ENCODE results near the gene GRN. TPM values are rescaled to one million over a fixed set of nuclear protein-coding genes. Genes with fewer than 3 reads are reported as not detected.
"Not testable (repeated sequence)": the region's sequence is repeated elsewhere in the genome, so short reads cannot be mapped to it uniquely, and the experiment has no call there.

The GRN gene
- total RNA-seq, 1 donor, result 294 TPM

DNA sequence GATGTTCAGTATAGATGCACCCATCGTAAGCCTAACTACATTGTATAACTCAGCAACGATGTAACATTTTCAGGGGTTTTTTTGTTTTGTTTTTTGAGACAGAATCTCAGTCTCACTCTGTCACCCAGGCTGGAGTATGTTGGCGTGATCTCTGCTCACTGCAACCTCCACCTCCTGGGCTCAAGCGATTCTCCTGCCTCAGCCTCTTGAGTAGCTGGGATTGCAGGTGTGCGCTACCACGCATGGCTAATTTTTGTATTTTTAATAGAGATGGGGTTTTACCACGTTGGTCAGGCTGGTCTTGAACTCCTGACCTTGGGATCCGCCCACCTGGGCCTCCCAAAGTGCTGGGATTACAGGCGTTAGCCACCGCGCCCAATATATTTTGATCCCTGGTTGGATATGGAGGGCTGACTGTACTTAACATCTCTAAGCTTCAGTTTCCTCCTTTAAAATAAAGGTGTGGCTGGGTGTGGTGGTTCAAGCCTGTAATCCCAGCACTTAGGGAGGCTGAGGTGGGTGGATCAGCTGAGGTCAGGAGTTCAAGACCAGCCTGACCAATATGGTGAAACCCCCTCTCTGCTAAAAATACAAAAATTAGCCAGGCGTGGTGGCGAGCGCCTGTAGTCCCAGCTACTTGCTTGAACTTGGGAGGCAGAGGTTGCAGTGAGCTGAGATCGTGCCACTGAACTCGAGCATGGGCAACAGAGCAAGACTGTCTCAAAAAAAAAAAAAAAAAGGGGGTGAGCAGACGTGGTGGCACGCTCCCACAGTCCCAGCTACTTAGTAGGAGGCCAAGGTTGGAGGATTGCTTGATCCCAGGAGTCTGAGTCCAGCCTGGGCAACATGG is 2.3 kb downstream of the GRN start:
- H3K4me3 ChIP-seq (ENCODE audit: low read length); H3K27me3 ChIP-seq (ENCODE audit: insufficient read depth, low read length); H3K9me3 ChIP-seq (ENCODE audit: low read depth, low read length): not testable (repeated sequence)
- peaks cover 63% of the 10 kb centered on the region for H3K4me1 ChIP-seq (ENCODE audit: insufficient read depth, low read length)

GRCh38 chr17:44348234-44348987 is 3.3 kb downstream of the GRN start:
- H3K4me1 ChIP-seq (ENCODE audit: insufficient read depth, low read length), result peaks cover 68% of the 10 kb centered on the region
- H3K9me3 ChIP-seq (ENCODE audit: low read depth, low read length), result no peaks in the 10 kb centered on the region
- no peaks in the 10 kb centered on the region for H3K27me3 ChIP-seq (ENCODE audit: insufficient read depth, low read length)
- H3K4me3 ChIP-seq (ENCODE audit: low read length), result no peak overlapping the region

DNA sequence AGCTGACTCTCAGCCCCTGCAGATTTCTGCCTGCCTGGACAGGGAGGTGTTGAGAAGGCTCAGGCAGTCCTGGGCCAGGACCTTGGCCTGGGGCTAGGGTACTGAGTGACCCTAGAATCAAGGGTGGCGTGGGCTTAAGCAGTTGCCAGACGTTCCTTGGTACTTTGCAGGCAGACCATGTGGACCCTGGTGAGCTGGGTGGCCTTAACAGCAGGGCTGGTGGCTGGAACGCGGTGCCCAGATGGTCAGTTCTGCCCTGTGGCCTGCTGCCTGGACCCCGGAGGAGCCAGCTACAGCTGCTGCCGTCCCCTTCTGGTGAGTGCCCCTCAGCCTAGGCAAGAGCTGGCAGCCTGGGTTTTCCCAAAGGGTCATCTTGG is 3.9 kb downstream of the GRN start:
- H3K4me3 ChIP-seq (ENCODE audit: low read length), result no peak overlapping the region
- H3K9me3 ChIP-seq (ENCODE audit: low read depth, low read length), result no peaks in the 10 kb centered on the region
- H3K4me1 ChIP-seq (ENCODE audit: insufficient read depth, low read length), result peaks cover 69% of the 10 kb centered on the region
- H3K27me3 ChIP-seq (ENCODE audit: insufficient read depth, low read length), result no peaks in the 10 kb centered on the region

DNA sequence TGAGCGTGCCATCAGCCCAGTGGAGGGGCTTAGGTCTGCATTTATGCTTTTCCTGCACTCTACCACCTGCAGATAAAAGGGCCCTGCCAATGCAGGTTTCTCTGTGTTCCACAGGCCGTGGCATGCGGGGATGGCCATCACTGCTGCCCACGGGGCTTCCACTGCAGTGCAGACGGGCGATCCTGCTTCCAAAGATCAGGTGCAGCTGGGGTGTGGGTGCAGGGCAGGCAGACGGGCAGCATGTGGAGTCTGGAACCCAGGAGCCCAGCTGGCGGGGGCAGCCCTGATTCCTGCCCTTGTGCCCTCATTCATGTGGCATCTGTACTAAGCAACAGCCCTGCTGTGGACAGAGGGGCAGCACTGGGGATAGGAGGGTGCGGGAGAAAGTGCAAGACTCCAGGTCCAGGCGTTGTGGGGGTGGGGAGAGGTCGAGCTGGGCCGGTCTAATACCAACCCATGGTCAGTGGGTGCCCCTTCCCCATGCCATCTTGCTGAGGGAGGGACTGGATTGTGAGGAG is 4.5 kb downstream of the GRN start:
- no peak overlapping the region for H3K4me3 ChIP-seq (ENCODE audit: low read length)
- no peaks in the 10 kb centered on the region for H3K27me3 ChIP-seq (ENCODE audit: insufficient read depth, low read length)
- no peaks in the 10 kb centered on the region for H3K9me3 ChIP-seq (ENCODE audit: low read depth, low read length)
- peaks cover 63% of the 10 kb centered on the region for H3K4me1 ChIP-seq (ENCODE audit: insufficient read depth, low read length)

- H3K9me3 ChIP-seq (ENCODE audit: low read depth, low read length), result no peaks in the 10 kb centered on the region
- peaks cover 55% of the 10 kb centered on the region for H3K4me1 ChIP-seq (ENCODE audit: insufficient read depth, low read length)
- no peaks in the 10 kb centered on the region for H3K27me3 ChIP-seq (ENCODE audit: insufficient read depth, low read length)
- H3K4me3 ChIP-seq (ENCODE audit: low read length), result no peak overlapping the region
Measured at GRCh38 chr17:44350733-44351226, 5.7 kb downstream of the GRN start.

DNA sequence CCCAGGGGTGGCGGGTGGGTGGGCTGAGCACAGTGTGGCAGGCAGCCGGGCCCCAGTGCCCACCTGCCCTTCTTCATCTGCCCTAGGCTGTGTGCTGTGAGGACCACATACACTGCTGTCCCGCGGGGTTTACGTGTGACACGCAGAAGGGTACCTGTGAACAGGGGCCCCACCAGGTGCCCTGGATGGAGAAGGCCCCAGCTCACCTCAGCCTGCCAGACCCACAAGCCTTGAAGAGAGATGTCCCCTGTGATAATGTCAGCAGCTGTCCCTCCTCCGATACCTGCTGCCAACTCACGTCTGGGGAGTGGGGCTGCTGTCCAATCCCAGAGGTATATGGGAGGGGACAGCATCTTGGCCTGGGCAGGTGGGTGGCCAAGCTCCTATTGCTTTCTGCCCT is 6.4 kb downstream of the GRN start:
- Histone ChIP-seq H3K9me3 (ENCODE audit: low read depth, low read length) (no peaks in the 10 kb centered on the region), H3K4me1 (ENCODE audit: insufficient read depth, low read length) (peaks cover 48% of the 10 kb centered on the region), H3K27me3 (ENCODE audit: insufficient read depth, low read length) (no peaks in the 10 kb centered on the region), H3K4me3 (ENCODE audit: low read length) (no peak overlapping the region)

- Histone ChIP-seq H3K27me3 (ENCODE audit: insufficient read depth, low read length) (no peaks in the 10 kb centered on the region), H3K4me3 (ENCODE audit: low read length) (no peak overlapping the region), H3K9me3 (ENCODE audit: low read depth, low read length) (no peaks in the 10 kb centered on the region), H3K4me1 (ENCODE audit: insufficient read depth, low read length) (peaks cover 41% of the 10 kb centered on the region)
Measured at GRCh38 chr17:44351961-44352827, 7.1 kb downstream of the GRN start.

DNA sequence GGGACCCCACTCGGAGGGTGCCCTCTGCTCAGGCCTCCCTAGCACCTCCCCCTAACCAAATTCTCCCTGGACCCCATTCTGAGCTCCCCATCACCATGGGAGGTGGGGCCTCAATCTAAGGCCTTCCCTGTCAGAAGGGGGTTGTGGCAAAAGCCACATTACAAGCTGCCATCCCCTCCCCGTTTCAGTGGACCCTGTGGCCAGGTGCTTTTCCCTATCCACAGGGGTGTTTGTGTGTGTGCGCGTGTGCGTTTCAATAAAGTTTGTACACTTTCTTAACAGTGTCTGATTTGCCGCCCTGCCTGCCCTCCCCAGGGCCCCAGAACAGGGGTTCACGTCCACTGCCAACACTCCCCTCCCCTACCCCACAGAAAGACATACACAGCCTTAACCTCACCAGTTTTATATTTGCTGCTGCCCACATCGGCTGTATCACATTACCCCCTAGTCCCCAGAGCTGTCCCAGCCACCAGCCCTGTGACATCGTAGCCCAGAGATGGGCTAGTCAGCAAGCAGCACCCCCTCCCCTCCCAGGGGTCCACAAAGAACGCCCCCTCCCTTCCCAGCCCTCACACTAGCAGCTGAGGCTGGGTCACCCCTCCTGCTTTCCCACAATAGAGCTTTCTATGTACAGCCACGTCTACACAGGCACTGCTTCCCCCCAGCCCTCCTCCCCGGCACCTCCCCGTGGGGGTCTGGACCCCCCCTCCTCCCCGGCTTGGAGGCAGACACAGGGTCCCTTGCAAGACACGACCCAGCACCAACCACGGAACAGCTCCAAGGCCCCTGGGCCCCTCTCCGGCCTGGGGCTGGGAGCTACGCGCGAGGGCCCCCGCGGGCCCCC is 7.9 kb downstream of the GRN start:
- Histone ChIP-seq H3K9me3 (ENCODE audit: low read depth, low read length) (no peaks in the 10 kb centered on the region), H3K4me1 (ENCODE audit: insufficient read depth, low read length) (peaks cover 32% of the 10 kb centered on the region), H3K27me3 (ENCODE audit: insufficient read depth, low read length) (no peaks in the 10 kb centered on the region), H3K4me3 (ENCODE audit: low read length) (peak overlapping the region; percentile 22)

DNA sequence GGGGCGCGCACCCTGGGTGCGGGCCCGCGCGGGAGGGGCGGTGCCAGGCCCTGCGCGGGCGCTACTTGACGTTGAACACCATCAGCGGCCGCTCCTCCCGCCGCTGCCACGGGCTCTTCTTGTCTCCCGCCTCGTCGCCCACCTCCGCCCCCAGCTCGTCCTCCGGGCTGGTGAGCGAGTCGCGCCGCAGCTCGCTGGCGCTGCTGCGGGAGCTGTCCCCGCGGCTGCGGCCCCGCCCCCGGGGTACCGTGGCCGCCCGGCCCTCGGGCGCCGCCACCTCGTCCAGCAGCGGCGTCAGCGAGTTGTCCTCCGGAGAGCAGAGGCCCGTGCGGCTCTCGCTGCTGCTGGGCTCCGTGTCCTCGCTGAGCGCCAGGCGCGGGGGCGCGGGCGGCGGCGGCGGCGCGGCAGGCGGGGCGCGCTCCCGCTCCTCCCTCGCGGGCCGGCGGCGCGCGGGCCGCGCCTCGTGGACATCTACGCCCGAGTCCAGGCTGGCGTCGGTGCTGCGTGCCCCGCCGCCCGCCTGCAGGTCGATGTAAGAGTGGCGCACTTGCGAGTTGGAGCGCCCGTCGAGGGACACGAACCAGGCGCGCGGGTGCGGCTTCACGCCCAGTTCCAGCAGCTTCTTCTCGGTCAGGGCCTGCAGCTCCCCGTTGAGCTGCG is 8.7 kb downstream of the GRN start:
- peak overlapping the region; percentile 22 for H3K4me3 ChIP-seq (ENCODE audit: low read length)
- peaks cover 24% of the 10 kb centered on the region for H3K4me1 ChIP-seq (ENCODE audit: insufficient read depth, low read length)
- no peaks in the 10 kb centered on the region for H3K9me3 ChIP-seq (ENCODE audit: low read depth, low read length)

GRCh38 chr17:44354582-44355561 is 9.8 kb downstream of the GRN start:
- no peaks in the 10 kb centered on the region for H3K9me3 ChIP-seq (ENCODE audit: low read depth, low read length)
- H3K27me3 ChIP-seq (ENCODE audit: insufficient read depth, low read length), result no peaks in the 10 kb centered on the region
- peaks cover 14% of the 10 kb centered on the region for H3K4me1 ChIP-seq (ENCODE audit: insufficient read depth, low read length)
- H3K4me3 ChIP-seq (ENCODE audit: low read length), result no peak overlapping the region

More for the DNA sequence above, 8.7 kb downstream of the GRN start:
- H3K27me3 ChIP-seq (ENCODE audit: insufficient read depth, low read length), result no peaks in the 10 kb centered on the region

DNA sequence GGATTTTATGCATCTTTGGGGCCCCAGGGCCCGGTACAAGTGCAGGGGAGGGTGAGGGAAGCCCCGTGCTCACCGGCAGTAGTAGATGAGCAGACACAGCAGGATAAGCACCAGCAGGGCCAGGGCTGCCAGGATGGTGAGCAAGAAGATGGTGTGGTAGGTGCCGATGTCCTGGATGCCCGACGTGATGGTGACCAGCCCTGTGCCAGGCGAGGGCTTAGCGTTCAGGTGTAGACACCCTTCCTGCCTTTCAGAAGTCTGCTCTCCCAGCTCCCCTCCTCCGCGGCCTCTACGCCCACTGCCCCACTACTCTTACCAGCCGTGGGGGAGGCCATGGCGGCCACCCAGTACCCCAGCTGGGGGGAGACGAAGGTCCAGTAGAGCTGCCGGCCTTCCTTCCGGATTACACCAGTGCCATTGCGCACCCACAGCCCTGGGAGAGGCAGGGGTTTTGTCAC is 10.6 kb downstream of the GRN start:
- Histone ChIP-seq H3K27me3 (ENCODE audit: insufficient read depth, low read length) (no peaks in the 10 kb centered on the region), H3K4me3 (ENCODE audit: low read length) (no peak overlapping the region), H3K4me1 (ENCODE audit: insufficient read depth, low read length) (peaks cover 8% of the 10 kb centered on the region), H3K9me3 (ENCODE audit: low read depth, low read length) (no peaks in the 10 kb centered on the region)

DNA sequence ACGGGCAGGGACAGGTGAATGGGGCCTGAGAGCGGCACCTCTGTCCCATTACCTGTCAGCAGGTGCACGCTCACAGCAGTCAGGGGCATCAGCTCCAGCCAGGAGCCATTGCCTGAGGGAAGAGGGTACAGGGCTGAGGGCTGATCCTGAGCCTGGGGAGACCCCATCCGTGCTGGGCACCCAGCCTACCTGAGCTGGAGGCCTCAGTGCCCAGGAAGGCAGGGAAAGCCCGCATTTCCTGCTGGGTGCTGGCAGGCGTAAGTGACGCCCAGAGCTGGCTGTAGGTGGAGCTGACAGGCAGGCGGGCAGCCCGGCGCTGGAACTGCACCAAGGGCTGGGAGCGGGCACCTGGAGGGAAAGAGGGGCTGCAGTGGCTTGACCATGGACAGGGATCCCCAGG is 11.1 kb downstream of the GRN start:
- Histone ChIP-seq H3K4me1 (ENCODE audit: insufficient read depth, low read length) (peaks cover 8% of the 10 kb centered on the region), H3K4me3 (ENCODE audit: low read length) (no peak overlapping the region), H3K9me3 (ENCODE audit: low read depth, low read length) (no peaks in the 10 kb centered on the region), H3K27me3 (ENCODE audit: insufficient read depth, low read length) (no peaks in the 10 kb centered on the region)

GRCh38 chr17:44358066-44358465 is 13.0 kb downstream of the GRN start:
- peaks cover 11% of the 10 kb centered on the region for H3K4me1 ChIP-seq (ENCODE audit: insufficient read depth, low read length)
- no peaks in the 10 kb centered on the region for H3K9me3 ChIP-seq (ENCODE audit: low read depth, low read length)
- H3K4me3 ChIP-seq (ENCODE audit: low read length), result no peak overlapping the region
- H3K27me3 ChIP-seq (ENCODE audit: insufficient read depth, low read length), result peaks cover 5% of the 10 kb centered on the region
